NT2/D1 (cell line): Measurements from ENCODE around the gene CLSTN2.

Experiments
- SUZ12 ChIP-seq: IDR thresholded peaks from 2 replicates; pipeline ENCODE4 v1.6.1; 2011; ENCODE audit not compliant: insufficient read length, insufficient read depth; ENCODE audit errors: extremely low read depth
- YY1 ChIP-seq: IDR thresholded peaks from 2 replicates; pipeline ENCODE4 v1.6.1; 2011; ENCODE audit not compliant: insufficient read length, insufficient read depth

DNA sequence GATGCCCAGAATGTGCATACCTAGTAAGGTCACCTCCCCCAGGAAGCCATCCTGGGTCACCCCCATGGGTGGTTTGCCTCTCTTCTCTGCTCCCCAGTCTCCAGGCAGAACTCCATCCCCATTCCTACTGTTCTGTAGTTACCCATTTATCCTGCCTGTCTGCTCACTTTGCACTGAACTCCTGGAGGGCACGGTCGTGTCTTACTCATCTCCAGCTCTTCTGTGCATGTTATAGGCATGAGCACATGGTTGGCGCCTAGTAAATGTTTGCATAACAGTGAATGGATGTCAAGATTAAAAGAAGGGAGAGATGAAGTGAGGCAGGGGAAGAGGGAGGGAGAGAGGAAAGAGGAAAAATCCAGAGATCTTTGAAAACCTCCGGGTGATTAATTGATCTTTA is 534.5 kb downstream of the CLSTN2 start:
- TF ChIP-seq SUZ12 (no peak), YY1 (no peak)
